Measurements from ENCODE around the gene USF2.
"Not testable (repeated sequence)": the region's sequence is repeated elsewhere in the genome, so short reads cannot be mapped to it uniquely, and the experiment has no call there.

The USF2 gene

GRCh38 chr19:35286101-35286500, 17.3 kb downstream of the USF2 start:
- not testable (repeated sequence) for DNase-seq

- no peak for DNase-seq
Observed at GRCh38 chr19:35287713-35288112, 19.0 kb downstream of the USF2 start.

GRCh38 chr19:35288331-35288730, 19.6 kb downstream of the USF2 start:
- DNase-seq: no peak

GRCh38 chr19:35288906-35289305, 20.1 kb downstream of the USF2 start:
- no peak for DNase-seq

- DNase-seq: no peak
Observed at GRCh38 chr19:35290381-35291127, 21.8 kb downstream of the USF2 start.

- no peak for DNase-seq
Observed at GRCh38 chr19:35291259-35291658, 22.5 kb downstream of the USF2 start.

GRCh38 chr19:35291916-35292315, 23.2 kb downstream of the USF2 start, which contains the start of gene MAG:
Gene MAG, plus strand, starts transcription at chr19:35292161. Its CDS starts 3,248 bp downstream, at chr19:35295409.
- no peak for DNase-seq

GRCh38 chr19:35292421-35293362, 23.9 kb downstream of the USF2 start:
- DNase-seq: no peak

GRCh38 chr19:35293363-35293739, 24.6 kb downstream of the USF2 start:
- DNase-seq: no peak

- no peak for DNase-seq
Observed at GRCh38 chr19:35293808-35294207, 25.0 kb downstream of the USF2 start.

- no peak for DNase-seq
Observed at GRCh38 chr19:35294328-35294727, 25.6 kb downstream of the USF2 start.

- no peak for DNase-seq
Observed at GRCh38 chr19:35294859-35295791, 26.4 kb downstream of the USF2 start.

GRCh38 chr19:35295792-35296462, 27.2 kb downstream of the USF2 start:
- DNase-seq: no peak

- no peak for DNase-seq
Observed at GRCh38 chr19:35296644-35297514, 28.1 kb downstream of the USF2 start.

- no peak for DNase-seq
Observed at GRCh38 chr19:35297515-35297848, 28.7 kb downstream of the USF2 start.

- no peak for DNase-seq
Observed at GRCh38 chr19:35297922-35298321, 29.2 kb downstream of the USF2 start.

GRCh38 chr19:35298561-35298972, 29.8 kb downstream of the USF2 start:
- DNase-seq: no peak

- no peak for DNase-seq
Observed at GRCh38 chr19:35299523-35300338, 31.0 kb downstream of the USF2 start.

- DNase-seq: no peak
Observed at GRCh38 chr19:35300339-35300649, 31.5 kb downstream of the USF2 start.

GRCh38 chr19:35301961-35302360, 33.2 kb downstream of the USF2 start:
- no peak for DNase-seq

- DNase-seq: no peak
Observed at GRCh38 chr19:35302446-35302845, 33.7 kb downstream of the USF2 start.

Measured in GOT3 (cell line).